A172 (cell line): Measurements from ENCODE around the gene CHD1L. TPM values are rescaled to one million over a fixed set of nuclear protein-coding genes. Genes with fewer than 3 reads are reported as not detected.
A peak's percentile ranks its signal among the peaks of the same experiment; 100 is the strongest.
"Not testable (repeated sequence)": the region's sequence is repeated elsewhere in the genome, so short reads cannot be mapped to it uniquely, and the experiment has no call there.

ENCODE experiments used
- DNase-seq: peaks from one replicate; pipeline ENCODE4 v3.0.0-alpha.2; 2015; ENCODE audit warnings: low spot score
- total RNA-seq: library from RNA; depleted of rRNA; stranded (reverse); fragments of >200 nt; shearing (Covaris generic); gene quantifications from 2 replicates; pipeline ENCODE4 v1.2.3, GENCODE V29; 2014

Gene CHD1L
- total RNA-seq, 1 experiment from 2014 or later: 41.4 TPM

DNA sequence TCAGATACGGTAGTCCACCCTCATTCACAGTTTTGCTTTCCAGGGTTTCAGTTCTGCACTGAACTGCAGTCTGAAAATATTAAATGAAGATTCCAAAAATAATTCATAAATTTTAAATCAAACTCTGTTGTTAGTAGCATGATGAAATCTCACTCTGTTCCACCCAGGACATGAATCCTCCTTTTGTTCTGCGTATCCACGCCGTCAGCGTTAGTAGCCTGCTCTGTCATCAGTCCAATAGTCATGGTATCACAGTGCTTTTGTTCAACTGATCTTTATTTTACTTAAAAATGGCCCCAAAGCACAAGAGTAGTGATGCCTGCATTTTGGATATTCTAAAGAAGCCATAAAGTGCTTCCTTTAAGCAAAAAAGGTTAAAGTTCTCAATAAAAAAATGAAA lies 23.9 kb downstream of the CHD1L start:
- DNase-seq: no peak

DNA sequence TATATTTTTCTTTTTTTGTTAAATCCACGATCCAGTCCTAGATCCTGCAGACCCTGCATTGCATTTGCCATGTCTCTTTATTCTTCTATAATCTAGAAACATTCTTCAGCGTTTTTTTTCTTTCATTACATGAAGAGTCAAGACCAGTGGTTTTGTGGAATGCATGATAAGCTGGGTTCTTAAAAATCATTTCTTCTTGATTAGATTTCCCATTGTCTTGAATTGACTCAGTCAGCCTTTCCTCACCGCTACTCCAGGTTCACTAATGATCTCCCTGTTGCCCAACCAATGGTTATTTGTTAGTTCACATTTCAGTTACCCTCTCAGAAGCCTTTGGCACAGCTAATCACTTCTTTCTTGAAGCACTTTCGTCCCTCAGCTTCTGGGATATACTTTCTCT lies 25.2 kb downstream of the CHD1L start:
- DNase-seq: no peak

DNA sequence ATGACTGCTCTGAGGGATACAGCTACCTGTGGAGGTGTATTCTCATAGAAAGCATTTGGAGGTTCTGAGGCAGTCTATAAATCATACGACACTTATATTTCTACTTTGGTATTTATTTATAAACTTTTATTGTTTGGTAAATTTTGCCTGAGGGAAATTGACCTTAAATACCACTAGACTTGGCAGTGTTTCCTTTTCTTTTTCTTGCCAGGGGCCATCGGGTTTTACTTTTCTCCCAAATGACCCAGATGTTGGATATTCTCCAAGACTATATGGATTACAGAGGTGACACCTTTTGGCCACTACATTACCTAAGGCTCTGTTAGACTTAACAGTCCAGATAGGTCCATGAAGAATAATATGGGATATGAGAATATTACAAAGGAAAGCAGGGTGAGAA lies 28.2 kb downstream of the CHD1L start:
- no peak for DNase-seq

DNA sequence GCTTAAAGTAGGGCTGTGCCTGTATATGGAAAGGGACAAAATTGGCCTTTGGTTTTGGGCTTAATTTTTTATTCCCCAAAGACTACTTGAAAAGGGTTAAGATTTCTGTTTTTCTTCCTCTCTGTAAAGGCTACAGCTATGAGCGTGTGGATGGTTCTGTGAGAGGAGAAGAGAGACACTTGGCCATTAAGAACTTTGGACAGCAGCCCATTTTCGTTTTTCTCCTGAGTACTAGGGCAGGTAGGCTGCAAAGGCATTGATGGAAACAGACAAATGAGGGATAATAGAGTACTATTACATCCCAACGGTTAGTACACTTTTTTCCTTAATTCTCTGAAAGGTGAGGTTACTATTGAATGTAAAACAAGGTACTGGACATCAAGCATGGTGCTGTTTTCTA lies 29.6 kb downstream of the CHD1L start:
- DNase-seq: no peak

DNA sequence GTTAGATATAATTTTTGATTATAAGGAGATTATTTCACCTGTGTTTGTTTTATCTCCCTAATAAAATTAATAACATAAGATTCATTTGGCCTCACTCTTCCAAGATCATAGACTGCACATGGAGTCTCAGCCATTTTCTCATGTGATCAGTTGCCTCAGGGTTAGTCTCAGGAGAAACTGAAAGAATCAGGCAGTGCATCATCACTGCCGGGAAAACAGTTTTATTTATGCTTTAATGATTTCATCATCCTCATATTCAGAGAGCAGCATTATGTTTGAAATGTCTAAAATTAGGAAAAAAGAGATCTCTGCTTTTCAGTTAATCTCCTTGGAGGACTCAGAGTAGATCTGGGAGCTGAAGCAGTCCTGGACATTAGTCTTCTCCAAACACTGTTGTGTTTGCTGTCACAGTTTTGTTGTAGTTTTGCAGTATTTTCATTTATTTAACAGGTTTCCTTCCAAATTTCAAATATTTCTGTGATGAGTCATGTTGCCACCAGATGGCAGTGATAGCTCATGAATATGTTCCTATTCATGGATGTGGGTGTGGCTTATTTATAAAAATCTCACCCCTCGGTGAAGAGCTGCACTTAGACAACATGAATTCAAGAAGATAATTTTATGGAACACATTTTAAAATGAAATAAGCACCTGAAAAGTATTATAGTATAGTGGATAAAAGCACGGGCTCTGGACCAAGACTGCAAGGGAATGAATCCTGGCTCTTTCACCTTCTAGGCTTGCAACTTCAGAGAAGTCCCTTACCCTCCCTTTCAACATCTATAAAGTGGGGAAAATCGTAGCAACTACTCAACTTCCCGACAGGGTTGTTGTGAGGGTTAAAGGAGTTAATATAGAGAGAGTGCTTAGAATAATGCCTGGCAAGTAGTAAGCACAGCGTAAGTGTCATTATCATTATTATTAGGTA lies 31.2 kb downstream of the CHD1L start:
- peak; percentile 82 for DNase-seq

DNA sequence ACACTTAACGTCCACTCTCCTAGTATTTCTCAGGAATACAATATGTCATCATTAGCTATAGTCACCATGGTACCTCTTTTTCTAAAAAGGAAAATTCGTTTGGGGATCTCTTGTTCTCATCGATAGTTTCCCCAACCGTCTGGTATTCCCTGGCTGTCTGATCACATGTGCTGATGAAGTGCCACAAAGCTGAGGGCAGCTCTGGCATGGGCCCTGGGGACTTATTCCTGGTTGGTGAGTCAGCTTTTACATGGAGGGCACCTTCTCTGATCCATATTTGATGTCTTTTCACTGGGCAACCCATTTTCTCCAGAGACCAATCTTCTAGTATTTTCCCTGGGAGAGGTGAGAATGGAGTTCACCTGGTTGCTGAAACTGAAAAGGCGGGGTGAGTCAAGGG lies 39.5 kb downstream of the CHD1L start:
- no peak for DNase-seq

DNA sequence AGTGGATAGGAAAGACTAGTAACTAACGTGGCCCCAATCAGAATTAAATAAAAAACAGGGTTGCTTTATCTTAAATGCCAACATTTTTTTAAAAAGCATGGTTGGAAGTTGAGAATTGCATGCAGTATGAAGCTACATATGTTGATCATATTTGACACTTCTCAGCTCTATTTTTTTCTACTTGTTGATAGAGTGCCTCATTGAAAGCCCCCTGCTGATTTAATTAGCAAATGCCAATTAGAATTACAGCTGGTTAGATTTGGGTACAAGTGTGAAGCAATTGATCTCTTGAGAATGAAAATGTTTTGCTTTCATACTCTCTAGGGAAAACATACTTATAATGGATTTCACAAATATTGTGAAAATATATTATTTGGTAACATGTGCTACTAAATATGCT lies 40.5 kb downstream of the CHD1L start:
- no peak for DNase-seq

DNA sequence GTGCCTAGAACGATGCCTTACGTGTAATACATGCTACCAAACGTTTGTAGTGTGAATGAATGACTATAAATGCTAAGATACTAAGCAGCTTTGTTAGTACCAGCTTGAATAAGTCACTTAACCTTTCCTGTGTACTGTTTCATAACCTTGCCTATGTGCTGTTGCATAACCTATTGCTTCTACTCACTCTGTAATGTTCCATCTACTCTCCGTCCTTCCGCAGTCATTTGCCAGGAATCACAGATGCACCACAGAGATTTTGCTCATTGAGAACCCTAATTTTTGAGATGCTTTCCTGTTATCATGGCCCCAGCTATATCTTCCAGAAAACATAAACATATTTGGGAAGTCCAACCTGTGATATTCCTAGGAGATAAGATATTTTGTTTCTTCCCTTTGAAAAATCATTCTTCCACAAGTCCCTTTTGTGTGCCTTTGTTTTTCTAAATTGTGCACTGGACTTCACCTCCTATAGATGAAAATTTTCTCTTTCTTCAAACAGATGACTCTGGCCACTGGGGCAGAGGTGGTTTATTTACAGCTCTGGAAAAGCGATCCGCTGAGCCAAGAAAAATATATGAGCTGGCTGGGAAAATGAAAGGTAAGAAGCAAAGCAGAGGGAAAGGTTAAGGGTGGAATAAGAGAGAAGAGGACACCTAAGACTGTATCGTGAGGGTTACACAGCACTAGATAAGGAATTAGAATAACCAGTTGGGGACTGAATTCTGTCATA lies 44.8 kb downstream of the CHD1L start:
- no peak for DNase-seq

DNA sequence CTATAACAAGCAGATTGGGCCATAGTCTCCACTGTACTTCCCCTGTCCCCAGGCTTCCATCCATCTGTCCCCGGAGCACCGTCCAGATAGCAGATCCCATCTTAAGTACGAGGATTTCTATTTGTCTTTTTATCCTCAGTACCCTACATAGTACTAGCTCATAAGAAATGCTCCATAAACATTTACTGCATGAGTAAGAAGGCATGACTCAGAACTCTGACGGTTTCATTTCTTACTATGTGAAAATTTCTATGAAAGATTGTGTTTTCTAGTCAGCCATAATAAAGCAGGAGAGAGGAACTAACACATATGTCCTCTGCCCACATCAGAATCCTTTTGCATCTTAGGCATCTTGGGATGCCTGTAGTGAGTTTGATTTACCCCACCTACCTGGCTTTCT lies 49.5 kb downstream of the CHD1L start:
- DNase-seq: peak; percentile 87

DNA sequence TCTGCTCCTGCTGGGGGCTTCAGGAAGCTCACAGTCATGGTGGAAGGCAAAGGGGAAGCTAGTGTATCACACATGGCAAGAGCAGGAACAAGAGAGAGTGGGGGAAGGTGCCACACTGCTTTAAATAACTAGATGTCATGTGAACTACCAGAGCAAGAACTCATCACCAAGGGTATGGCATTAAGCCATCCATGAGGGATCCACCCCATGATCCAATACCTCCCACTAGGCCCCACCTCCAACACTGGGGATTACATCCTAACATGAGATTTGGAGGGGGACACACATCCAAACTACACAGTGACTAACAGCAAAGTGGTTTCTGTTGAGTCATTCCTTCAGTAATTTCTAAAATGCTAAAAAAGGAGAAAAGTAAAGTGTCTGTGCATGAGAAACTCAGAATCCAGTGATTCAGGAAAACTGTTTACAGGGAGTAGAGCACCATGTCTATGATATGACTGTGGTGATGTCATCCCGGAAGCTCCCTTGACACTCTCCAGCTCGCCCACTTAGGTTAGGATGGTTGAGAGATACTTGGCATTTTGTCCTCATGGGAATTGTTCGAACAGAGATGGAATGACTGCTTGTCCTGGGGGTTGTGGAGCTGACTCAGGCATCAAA lies 50.3 kb downstream of the CHD1L start:
- DNase-seq: peak; percentile 97

DNA sequence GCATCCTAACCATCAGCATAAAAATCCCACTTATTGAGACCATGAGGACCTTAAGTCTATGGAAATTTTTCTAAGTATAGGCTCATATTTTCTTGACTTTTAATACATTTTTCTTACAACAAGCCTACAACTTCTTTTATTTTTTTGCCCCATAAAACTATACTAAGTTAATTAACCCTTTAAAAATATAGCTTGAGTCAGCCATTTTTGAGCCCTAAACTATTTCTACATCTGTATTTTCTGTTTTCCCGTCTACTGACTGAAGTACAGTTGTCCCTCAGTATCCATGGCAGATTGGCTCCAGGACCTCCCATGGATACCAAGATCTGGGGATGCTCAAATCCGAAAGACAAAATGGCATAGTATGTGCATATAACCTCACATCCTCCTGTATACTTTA lies 55.0 kb downstream of the CHD1L start:
- DNase-seq: no peak

DNA sequence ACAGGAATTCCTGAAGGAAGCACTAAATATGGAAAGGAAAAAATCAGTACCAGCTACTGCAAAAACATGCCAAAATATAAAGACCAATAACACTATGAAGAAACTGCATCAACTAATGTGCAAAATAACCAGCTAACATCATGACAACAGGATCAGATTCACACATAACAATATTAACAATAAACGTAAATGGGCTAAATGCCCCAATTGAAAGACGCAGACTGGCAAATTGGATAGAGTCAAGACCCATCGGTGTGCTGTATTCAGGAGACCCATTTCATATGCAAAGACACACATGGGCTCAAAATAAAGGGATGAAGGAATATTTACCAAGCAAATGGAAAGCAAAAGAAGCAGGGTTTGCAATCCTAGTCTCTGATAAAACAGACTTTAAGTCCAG lies 63.3 kb downstream of the CHD1L start:
- DNase-seq: not testable (repeated sequence)

DNA sequence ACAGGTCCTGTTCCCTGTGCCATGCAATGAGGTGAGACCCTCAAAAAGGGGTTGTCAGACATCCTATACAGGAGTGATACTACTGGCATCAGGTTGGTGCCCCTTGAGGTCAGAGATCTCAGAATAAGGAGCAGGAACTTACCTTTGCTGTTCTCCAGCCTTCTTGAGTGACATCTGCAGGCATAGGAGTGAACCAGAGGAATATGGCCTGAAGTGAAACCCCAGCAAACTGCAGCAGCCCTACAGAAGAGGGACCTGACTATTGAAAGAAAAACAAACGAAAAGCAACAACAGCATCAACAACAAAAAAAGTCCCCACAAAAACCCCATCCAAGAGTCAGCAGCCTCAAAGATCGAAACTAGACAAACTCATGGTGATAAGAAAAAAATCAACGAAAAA lies 74.5 kb downstream of the CHD1L start:
- DNase-seq: no peak

DNA sequence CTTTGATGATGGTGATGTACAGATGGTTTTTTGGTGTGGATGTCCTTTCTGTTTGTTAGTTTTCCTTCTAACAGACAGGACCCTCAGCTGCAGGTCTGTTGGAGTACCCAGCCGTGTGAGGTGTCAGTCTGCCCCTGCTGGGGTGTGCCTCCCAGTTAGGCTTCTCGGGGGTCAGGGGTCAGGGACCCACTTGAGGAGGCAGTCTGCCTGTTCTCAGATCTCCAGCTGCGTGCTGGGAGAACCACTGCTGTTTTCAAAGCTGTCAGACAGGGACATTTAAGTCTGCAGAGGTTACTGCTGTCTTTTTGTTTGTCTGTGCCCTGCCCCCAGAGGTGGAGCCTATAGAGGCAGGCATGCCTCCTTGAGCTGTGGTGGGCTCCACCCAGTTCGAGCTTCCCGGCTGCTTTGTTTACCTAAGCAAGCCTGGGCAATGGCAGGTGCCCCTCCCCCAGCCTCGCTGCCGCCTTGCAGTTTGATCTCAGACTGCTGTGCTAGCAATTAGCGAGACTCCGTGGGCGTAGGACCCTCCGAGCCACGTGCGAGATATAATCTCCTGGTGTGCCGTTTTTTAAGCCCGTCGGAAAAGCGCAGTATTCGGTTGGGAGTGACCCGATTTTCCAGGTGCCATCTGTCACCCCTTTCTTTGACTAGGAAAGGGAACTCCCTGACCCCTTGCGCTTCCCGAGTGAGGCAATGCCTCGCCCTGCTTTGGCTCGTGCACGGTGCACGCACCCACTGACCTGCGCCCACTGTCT lies 84.6 kb downstream of the CHD1L start:
- DNase-seq: not testable (repeated sequence)

DNA sequence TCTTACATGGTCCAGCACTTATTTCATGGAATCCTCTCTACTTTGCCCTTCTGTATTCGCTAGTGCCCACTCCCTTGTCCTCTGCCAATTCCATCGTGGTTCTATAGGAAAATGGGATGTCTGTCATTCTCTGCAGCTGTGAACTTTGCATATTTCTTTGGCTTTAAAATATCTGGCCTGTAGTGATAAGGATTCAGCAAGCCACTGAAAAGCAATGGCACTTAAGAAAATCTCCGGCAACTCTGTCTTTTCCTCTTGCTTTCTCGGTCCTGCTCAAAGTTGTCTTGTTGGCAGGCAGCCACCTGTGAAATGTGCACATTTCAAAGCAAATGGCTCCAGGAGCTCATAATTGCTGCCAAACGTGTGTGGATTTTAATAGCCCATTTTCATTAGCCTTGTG lies 91.8 kb downstream of the CHD1L start:
- no peak for DNase-seq

DNA sequence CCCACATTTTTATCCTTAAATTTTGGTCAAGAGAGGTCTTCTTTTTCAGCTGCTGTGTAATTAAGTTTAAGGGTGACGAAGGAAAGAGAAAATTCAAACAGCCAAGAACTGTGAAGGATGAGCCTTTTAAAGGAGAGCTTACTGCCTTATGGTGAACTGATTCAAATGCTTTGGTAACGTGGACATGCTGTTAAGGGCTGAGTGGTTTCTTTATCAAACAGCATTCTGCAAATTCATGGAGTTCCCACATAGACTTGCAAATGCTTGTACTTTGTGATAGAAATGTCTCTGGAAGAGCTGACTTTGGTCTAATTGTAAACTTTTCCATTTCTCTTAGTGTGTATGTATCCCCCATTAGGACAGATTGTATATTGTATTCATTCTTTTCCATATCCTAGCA lies 93.8 kb downstream of the CHD1L start:
- no peak for DNase-seq

DNA sequence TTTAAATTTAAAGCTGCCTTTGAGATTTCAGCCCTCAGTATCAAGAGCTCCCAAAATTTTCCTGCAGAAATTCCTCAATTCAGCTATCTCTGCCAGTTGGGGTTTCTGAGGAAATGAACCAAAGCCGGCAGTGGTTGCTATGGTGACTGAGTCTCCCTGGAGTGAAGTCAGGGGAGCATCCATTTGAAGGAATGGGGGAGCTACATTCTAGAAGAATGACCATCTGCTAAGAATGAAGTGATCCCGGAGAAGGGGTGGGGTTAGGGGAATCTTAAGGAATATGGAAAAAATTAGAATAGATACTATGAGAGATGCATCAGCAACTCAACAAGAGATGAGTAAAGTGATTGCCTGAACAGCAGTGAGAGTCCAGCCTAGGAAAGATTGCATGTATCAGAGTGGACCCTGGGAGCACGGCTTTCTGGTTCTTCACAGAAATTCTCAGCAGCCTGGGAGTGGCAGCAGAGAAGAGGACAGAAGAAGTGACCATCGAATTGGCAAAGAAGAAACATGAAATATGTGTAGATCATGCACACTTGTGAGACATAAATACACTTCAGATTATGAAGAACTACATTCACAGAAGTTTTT lies 94.7 kb downstream of the CHD1L start:
- DNase-seq: no peak

DNA sequence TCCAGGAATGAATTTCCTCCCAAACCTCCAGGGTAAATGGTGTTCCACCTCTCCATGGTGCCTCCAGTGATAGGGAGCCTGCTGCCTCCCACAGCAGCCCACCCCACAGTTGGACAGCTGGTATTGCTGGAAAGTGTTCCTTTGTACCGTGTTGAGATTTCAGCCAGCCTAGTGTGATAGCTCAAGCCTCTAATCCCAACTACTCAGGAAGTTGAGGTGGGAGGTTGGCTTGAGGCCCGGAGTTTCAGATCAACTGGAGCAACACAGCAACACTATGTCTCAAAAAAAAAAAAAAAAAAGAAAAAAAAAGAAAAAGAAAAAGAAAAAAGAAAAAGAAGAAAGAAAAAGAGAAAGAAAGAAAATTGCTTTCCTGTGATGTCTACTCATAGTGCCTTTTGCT lies 96.1 kb downstream of the CHD1L start:
- DNase-seq: no peak

DNA sequence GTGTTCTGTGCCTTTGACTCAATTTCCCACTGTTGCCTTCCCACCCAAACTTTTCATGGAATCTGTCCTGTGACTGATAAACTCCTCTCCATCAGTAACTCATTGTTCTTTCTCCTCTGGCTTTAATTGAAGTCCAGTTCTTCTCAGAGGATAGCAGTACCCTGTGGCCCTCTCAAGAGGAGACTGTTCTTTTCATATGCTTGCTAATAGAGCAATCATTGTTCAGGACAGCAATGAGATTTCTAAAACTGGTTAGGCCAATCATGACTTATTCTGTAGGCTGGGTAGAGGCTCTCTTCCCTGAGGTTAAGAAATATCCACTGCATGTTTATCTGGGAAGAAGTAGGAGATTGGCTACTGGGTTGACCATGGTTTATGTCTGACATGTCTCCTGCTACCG lies 98.8 kb downstream of the CHD1L start:
- no peak for DNase-seq
